ENCODE results near the gene TMC1. TPM values are rescaled to one million over a fixed set of nuclear protein-coding genes. Genes with fewer than 3 reads are reported as not detected.

TMC1 gene
- total and polyA plus RNA-seq, 10 of the 15 experiments (the other 5 are each of a cell fraction or from before 2014, with no cell fraction given) = 0.06 to 0.94 (median 0.40) TPM; not detected in 1

DNA sequence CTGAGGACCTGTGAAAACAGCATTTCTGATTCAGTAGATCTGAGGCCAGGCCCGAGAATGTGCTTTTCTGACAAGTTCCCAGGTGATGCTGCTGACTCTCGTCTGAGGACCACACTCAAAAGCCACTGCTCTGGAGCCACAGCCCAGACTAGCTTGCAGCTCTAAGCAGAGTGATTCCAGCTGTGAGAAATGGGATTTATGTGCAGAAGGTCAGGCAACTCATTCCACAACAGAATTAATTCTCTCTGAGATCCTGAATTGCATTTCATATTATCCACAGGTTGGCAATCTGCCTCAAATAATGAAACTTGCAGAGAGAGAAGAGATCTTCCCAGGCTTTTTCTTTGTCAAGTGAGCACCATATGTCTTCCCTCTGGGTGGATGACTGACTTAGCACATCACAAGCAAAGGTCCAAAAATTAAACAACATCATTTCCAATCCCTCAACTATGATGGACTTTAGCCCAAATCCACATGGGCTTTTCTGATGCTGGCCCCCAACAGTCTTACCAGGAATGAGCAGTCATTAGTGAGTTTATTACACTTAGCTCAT, 291.2 kb downstream of the TMC1 start:
- CTCF ChIA-PET = interaction anchor here (0.8 to 1.6 kb wide), 4 partner anchors 10 to 534 kb away, joined by 3 to 5 read pairs (median 3); no protein-coding TSS in a partner anchor
- RAD21 ChIA-PET (ENCODE audit: unreplicated experiment) = no interaction called here
- WGBS (ENCODE audit: insufficient coverage, insufficient replicate concordance, low lambda C conversion rate, missing lambda C conversion rate) = 0% methylated on average over 2 of the region's 2 CpGs
- H3K4me1 ChIP-seq (ENCODE audit: control insufficient read depth, insufficient read depth, low read length) = no peaks in the 10 kb centered on the region
- FAIRE-seq (no peak), DNase-seq (ENCODE audit: low read depth, low spot score) (no peak), ATAC-seq (no peak)
- TF ChIP-seq ZNF274 (IDR thresholded peaks at IDR 0.05; ENCODE audit: insufficient read depth, insufficient read length) (no peak), MXI1 (IDR thresholded peaks at IDR 0.05; ENCODE audit: low read depth, low read length) (no peak), NFYA (IDR thresholded peaks at IDR 0.05; ENCODE audit: borderline replicate concordance, low read depth, low read length) (no peak), MEF2A (IDR thresholded peaks at IDR 0.05; ENCODE audit: insufficient read depth, low read depth, low read length) (no peak), RAD21 (IDR thresholded peaks at IDR 0.05; ENCODE audit: insufficient read depth, low read depth, low read length) (no peak), SMAD1 (IDR thresholded peaks at IDR 0.05; ENCODE audit: low read depth, partially characterized antibody) (no peak), SREBF2 (IDR thresholded peaks at IDR 0.05; ENCODE audit: low read length) (no peak), NBN (IDR thresholded peaks at IDR 0.05) (no peak), TCF12 (IDR thresholded peaks at IDR 0.05; ENCODE audit: low read depth, low read length) (no peak), DPF2 (IDR thresholded peaks at IDR 0.05) (no peak), IRF5 (IDR thresholded peaks at IDR 0.05; ENCODE audit: borderline replicate concordance) (no peak), POLR2AphosphoS2 (IDR thresholded peaks at IDR 0.05; ENCODE audit: low read depth, low read length) (no peak), MYC (IDR thresholded peaks at IDR 0.05; ENCODE audit: insufficient read depth, insufficient read length, insufficient replicate concordance, low read length, severe bottlenecking) (no peak), ATF7 (IDR thresholded peaks at IDR 0.05; ENCODE audit: low read depth) (no peak)
- TF ChIP-seq, protein P1, sequence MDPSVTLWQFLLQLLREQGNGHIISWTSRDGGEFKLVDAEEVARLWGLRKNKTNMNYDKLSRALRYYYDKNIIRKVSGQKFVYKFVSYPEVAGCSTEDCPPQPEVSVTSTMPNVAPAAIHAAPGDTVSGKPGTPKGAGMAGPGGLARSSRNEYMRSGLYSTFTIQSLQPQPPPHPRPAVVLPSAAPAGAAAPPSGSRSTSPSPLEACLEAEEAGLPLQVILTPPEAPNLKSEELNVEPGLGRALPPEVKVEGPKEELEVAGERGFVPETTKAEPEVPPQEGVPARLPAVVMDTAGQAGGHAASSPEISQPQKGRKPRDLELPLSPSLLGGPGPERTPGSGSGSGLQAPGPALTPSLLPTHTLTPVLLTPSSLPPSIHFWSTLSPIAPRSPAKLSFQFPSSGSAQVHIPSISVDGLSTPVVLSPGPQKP (IDR thresholded peaks at IDR 0.05; ENCODE audit: low read depth, low read length) = no peak
- intact Hi-C loops (cut with micrococcal nuclease; ENCODE audit: unreplicated experiment) = no loop called here
- in situ Hi-C loops (cut with MboI) = no loop called here
- no peaks in the 10 kb centered on the region for H3K9me3 ChIP-seq (replicated peaks; ENCODE audit: control insufficient read depth, insufficient read depth, low read length)
- BruUV-seq (replicated peaks) = no TSS peak
- no peaks in the 10 kb centered on the region for H4K20me1 ChIP-seq (ENCODE audit: control insufficient read depth, insufficient read depth)
- H3K4me2 ChIP-seq (ENCODE audit: control insufficient read depth, insufficient read depth) = no peak overlapping the region
- POLR2A ChIA-PET = no interaction called here
- no peak overlapping the region for H3K9ac ChIP-seq (ENCODE audit: control insufficient read depth, insufficient read depth, low read length)
- no peaks in the 10 kb centered on the region for H3K79me2 ChIP-seq (ENCODE audit: control insufficient read depth, insufficient read depth, low read length)
- H3K4me3 ChIP-seq = no peak overlapping the region
- no peaks in the 10 kb centered on the region for H3K27me3 ChIP-seq (replicated peaks in 1 of 2; ENCODE audit: control insufficient read depth in 2 of 2, insufficient read depth in 2 of 2, low read length in 1 of 2)
- no peak overlapping the region for H2AFZ ChIP-seq (ENCODE audit: control insufficient read depth, low read depth, low read length)
- SMC1A ChIA-PET (ENCODE audit: uncharacterized antibody, unreplicated experiment) = interaction anchor here (1.1 kb wide), 1 partner anchor 9 kb away, joined by 3 read pairs; no protein-coding TSS in a partner anchor
- no peak overlapping the region for H3K27ac ChIP-seq (ENCODE audit: control insufficient read depth, insufficient read depth)
- H3K36me3 ChIP-seq (ENCODE audit: control insufficient read depth in 2 of 2, insufficient read depth in 2 of 2, low read length in 1 of 2) = no peaks in the 10 kb centered on the region

Measured in GM12878 (cell line).